Testis (tissue), 3 donors: Measurements from ENCODE around the gene SLX4IP. TPM values are rescaled to one million over a fixed set of nuclear protein-coding genes. Genes with fewer than 3 reads are reported as not detected.

Experiments used
- DNase-seq: peaks from one replicate; pipeline ENCODE4 v3.0.0-alpha.2; 2019
- H3K27ac ChIP-seq, 2 donors: fragments of 200-600 bp; sonication (generic); one replicate each; pipeline ENCODE4 v1.5.1; 2019
- H3K27me3 ChIP-seq: fragments of 200-600 bp; sonication (generic); one replicate; pipeline ENCODE4 v1.5.1; 2019
- H3K36me3 ChIP-seq: fragments of 200-600 bp; sonication (generic); one replicate; pipeline ENCODE4 v1.5.1; 2017; ENCODE audit warnings: low read depth; ENCODE audit errors: missing control alignments
- H3K4me1 ChIP-seq: fragments of 200-600 bp; sonication (generic); one replicate; pipeline ENCODE4 v1.5.1; 2019
- H3K4me3 ChIP-seq, 2 donors: fragments of 200-600 bp; sonication (generic); one replicate each; pipeline ENCODE4 v1.5.1; 2017 to 2019
- H3K9me3 ChIP-seq: fragments of 200-600 bp; sonication (generic); one replicate; pipeline ENCODE4 v1.5.1; 2017
- CTCF ChIP-seq, 3 experiments: fragments of 450-650 bp in 2 of 3; fragments of 200-600 bp in 1 of 3; sonication (generic) in 1 of 3; IDR thresholded peaks; one replicate each; pipeline ENCODE4 v1.5.1; 2016 to 2019; ENCODE audit warnings: antibody characterized with exemption in 3 of 3, mild to moderate bottlenecking in 2 of 3, moderate library complexity in 1 of 3
- POLR2A ChIP-seq: fragments of 450-650 bp; IDR thresholded peaks from one replicate; pipeline ENCODE4 v1.6.1; 2017; ENCODE audit warnings: antibody characterized with exemption, mild to moderate bottlenecking, moderate library complexity
- WGBS, 2 donors: methylation state at CpG; one replicate each; pipeline ENCODE4 v1.1.5; 2018; 5-methylcytosine and 5-hydroxymethylcytosine counted together
- intact Hi-C: fragments of 100-400 bp; cut with DNase I; formaldehyde crosslinking; loops from one replicate; pipeline ENCODE4 v1.15.1; 2023; ENCODE audit warnings: low total_unique reads
- polyA plus RNA-seq: library from polyadenylated mRNA; stranded (reverse); fragments of 350-450 nt; fragmentation: Illumina TruSeq; extraction: RNeasy Lipid Tissue Mini Kit (QIAGEN cat#74804); gene quantifications from one replicate; pipeline ENCODE4 v1.2.3, GENCODE V29; 2014; ENCODE audit warnings: low read depth, low replicate concordance; ENCODE audit not compliant: insufficient read depth
- total RNA-seq, 2 donors: library from RNA; depleted of rRNA; stranded (reverse); fragments of >200 nt; gene quantifications; one replicate each; pipeline ENCODE4 v1.2.3, GENCODE V29; 2016

SLX4IP gene
- total and polyA plus RNA-seq, 3 donors from 2014 or later = 3.8 to 10.8 (median 9.7) TPM

- WGBS, 2 donors = 66 to 71% methylated on average over 10 to 15 of the region's 15 CpGs
- peak overlapping the region in 1 of 2 donors; percentile 41 for H3K27ac ChIP-seq
- TF ChIP-seq POLR2A = no peak
- no peak for TF ChIP-seq CTCF (IDR thresholded peaks at IDR 0.05)
- H3K4me3 ChIP-seq = no peak overlapping the region
- no peaks in the 10 kb centered on the region for H3K9me3 ChIP-seq
- peaks cover 40% of the 10 kb centered on the region for H3K4me1 ChIP-seq
- H3K36me3 ChIP-seq = no peaks in the 10 kb centered on the region
- H3K27me3 ChIP-seq = no peaks in the 10 kb centered on the region
- peak; percentile 65 for DNase-seq
- intact Hi-C loops = no loop called here
These were observed 216.3 kb downstream of the SLX4IP start for GRCh38 chr20:10651227-10651990.

GRCh38 chr20:10652185-10652584 is 217.1 kb downstream of the SLX4IP start:
- H3K27ac ChIP-seq = peak overlapping the region in 1 of 2 donors; percentile 41
- WGBS, 2 donors = 83 to 86% methylated on average over 5 to 9 of the region's 9 CpGs
- no peaks in the 10 kb centered on the region for H3K9me3 ChIP-seq
- H3K4me1 ChIP-seq = peaks cover 40% of the 10 kb centered on the region
- H3K4me3 ChIP-seq = no peak overlapping the region
- no peaks in the 10 kb centered on the region for H3K27me3 ChIP-seq
- no peak for TF ChIP-seq CTCF (IDR thresholded peaks at IDR 0.05)
- intact Hi-C loops = no loop called here
- no peaks in the 10 kb centered on the region for H3K36me3 ChIP-seq
- DNase-seq = no peak

- Histone ChIP-seq H3K27ac (peak overlapping the region in 1 of 2 donors; percentile 41), H3K36me3 (no peaks in the 10 kb centered on the region), H3K4me3 (no peak overlapping the region), H3K9me3 (no peaks in the 10 kb centered on the region), H3K4me1 (peaks cover 40% of the 10 kb centered on the region), H3K27me3 (no peaks in the 10 kb centered on the region)
- no peak for TF ChIP-seq CTCF (IDR thresholded peaks at IDR 0.05)
- 43 to 67% methylated on average over 9 of the region's 9 CpGs for WGBS, 2 donors
- intact Hi-C loops = no loop called here
- DNase-seq = no peak
These were observed 217.7 kb downstream of the SLX4IP start for GRCh38 chr20:10652660-10653261.

- H3K27me3 ChIP-seq = no peaks in the 10 kb centered on the region
- peak; percentile 62 for DNase-seq
- H3K36me3 ChIP-seq = no peaks in the 10 kb centered on the region
- H3K4me1 ChIP-seq = peaks cover 40% of the 10 kb centered on the region
- TF ChIP-seq POLR2A = no peak
- no peak for TF ChIP-seq CTCF (IDR thresholded peaks at IDR 0.05)
- no peak overlapping the region for H3K4me3 ChIP-seq
- 45 to 51% methylated on average over 13 of the region's 13 CpGs for WGBS, 2 donors
- H3K9me3 ChIP-seq = no peaks in the 10 kb centered on the region
- H3K27ac ChIP-seq = peak overlapping the region; percentile 8 to 41
- intact Hi-C loops = no loop called here
These were observed 218.6 kb downstream of the SLX4IP start for GRCh38 chr20:10653599-10654249.
